Stomach (tissue), 9 donors: ENCODE results near the gene IGF2BP3. TPM values are rescaled to one million over a fixed set of nuclear protein-coding genes. Genes with fewer than 3 reads are reported as not detected.

Experiments used
- DNase-seq, 2 donors: peaks; one replicate each; pipeline versions ENCODE4 v3.0.0 to v3.0.0-alpha.2; 2013 to 2019
- H3K27ac ChIP-seq, 5 donors: fragments of 200-600 bp in 4 of 5; sonication (generic) in 4 of 5; one replicate each; pipeline ENCODE4 v1.5.1; 2013 to 2019; ENCODE audit warnings: mild to moderate bottlenecking in 1 of 5, moderate library complexity in 1 of 5
- H3K27me3 ChIP-seq, 3 donors: fragments of 200-600 bp; sonication (generic); one replicate each; pipeline ENCODE4 v1.5.1; 2017 to 2019; ENCODE audit warnings: mixed run types in 1 of 3
- H3K36me3 ChIP-seq, 4 donors: fragments of 200-600 bp; sonication (generic); 1 replicate in 3 of 4; 2 replicates in 1 of 4; pipeline ENCODE4 v1.5.1; 2016 to 2019
- H3K4me1 ChIP-seq, 4 donors: fragments of 200-600 bp; sonication (generic); one replicate each; pipeline ENCODE4 v1.5.1; 2016 to 2019
- H3K4me3 ChIP-seq, 4 donors: fragments of 200-600 bp; sonication (generic) in 3 of 4; one replicate each; pipeline ENCODE4 v1.5.1; 2016 to 2019; ENCODE audit warnings: mild to moderate bottlenecking in 1 of 4
- H3K9me3 ChIP-seq, 4 donors: fragments of 200-600 bp; sonication (generic); one replicate each; pipeline ENCODE4 v1.5.1; 2016 to 2019
- CTCF ChIP-seq, 7 experiments: fragments of 450-650 bp in 4 of 7; fragments of 200-600 bp in 3 of 7; sonication (generic) in 3 of 7; IDR thresholded peaks; one replicate each; pipeline ENCODE4 v1.5.1; 2016 to 2019; ENCODE audit warnings: antibody characterized with exemption in 7 of 7, control low read depth in 2 of 7, mild to moderate bottlenecking in 1 of 7
- EP300 ChIP-seq: sonication (generic); formaldehyde crosslinking; IDR thresholded peaks from one replicate; pipeline ENCODE4 v1.6.1; 2017; ENCODE audit warnings: antibody characterized with exemption
- POLR2A ChIP-seq, 4 donors: fragments of 450-650 bp; IDR thresholded peaks; one replicate each; pipeline ENCODE4 v1.6.1; 2016; ENCODE audit warnings: antibody characterized with exemption in 4 of 4, control low read depth in 2 of 4, mild to moderate bottlenecking in 1 of 4, moderate library complexity in 1 of 4
- POLR2AphosphoS5 ChIP-seq, 3 donors: sonication (generic); formaldehyde crosslinking; IDR thresholded peaks; one replicate each; pipeline ENCODE4 v1.6.1; 2016; ENCODE audit warnings: antibody characterized with exemption in 3 of 3
- WGBS, 5 donors: extraction: QIAGEN DNeasy Blood & Tissue Kit in 3 of 5; methylation state at CpG; one replicate each; pipeline versions ENCODE4 v1.1.5 to v1.1.7; 2013 to 2018; 5-methylcytosine and 5-hydroxymethylcytosine counted together
- intact Hi-C: fragments of 100-400 bp; cut with DNase I; formaldehyde crosslinking; loops from one replicate; pipeline ENCODE4 v1.15.1; 2023; ENCODE audit warnings: low total_unique reads
- polyA plus RNA-seq, 3 donors: library from polyadenylated mRNA; stranded (reverse); fragments of 200-250 nt; gene quantifications; one replicate each; pipeline ENCODE4 v1.2.3, GENCODE V29; 2013
- total RNA-seq, 5 donors: library from RNA; depleted of rRNA; stranded (reverse); fragments of >200 nt; gene quantifications; one replicate each; pipeline versions ENCODE4 v1.1.0 to v1.2.3, GENCODE V29; 2014 to 2016
- donor health status: healthy with polysubstance abuse.
- donor health status: Bipolar disorder and iron deficiency.
- donor health status: healthy.

IGF2BP3 gene
- total and polyA plus RNA-seq, 8 donors = 0.43 to 61.9 (median 5.2) TPM; not detected in 4

- Histone ChIP-seq H3K4me3 (no peak overlapping the region), H3K9me3 (no peaks in the 10 kb centered on the region), H3K27me3 (no peaks in the 10 kb centered on the region), H3K27ac (no peak overlapping the region), H3K4me1 (peaks cover 0 to 7% (median 0%) of the 10 kb centered on the region in 4 donors), H3K36me3 (no peaks in the 10 kb centered on the region)
- intact Hi-C loops = no loop called here
- no peak for DNase-seq
- TF ChIP-seq CTCF (IDR thresholded peaks at IDR 0.05) (no peak), POLR2AphosphoS5 (IDR thresholded peaks at IDR 0.05) (no peak), POLR2A (IDR thresholded peaks at IDR 0.05) (no peak), EP300 (no peak)
- 89 to 100% (median 100%) methylated on average over 1 of the region's 1 CpG for whole genome bisulfite sequencing, 5 donors
These were observed 82.7 kb downstream of the IGF2BP3 start for GRCh38 chr7:23387583-23387982.

GRCh38 chr7:23385140-23385539, 85.2 kb downstream of the IGF2BP3 start:
- Histone ChIP-seq H3K4me3 (no peak overlapping the region), H3K9me3 (no peaks in the 10 kb centered on the region), H3K36me3 (no peaks in the 10 kb centered on the region), H3K27me3 (peaks cover 0 to 5% (median 0%) of the 10 kb centered on the region in 3 donors), H3K27ac (no peak overlapping the region), H3K4me1 (no peaks in the 10 kb centered on the region)
- DNase-seq = no peak
- WGBS, 5 donors = 87 to 95% (median 93%) methylated on average over 1 of the region's 1 CpG
- intact Hi-C loops = no loop called here
- TF ChIP-seq CTCF (IDR thresholded peaks at IDR 0.05) (no peak), POLR2A (IDR thresholded peaks at IDR 0.05) (no peak), POLR2AphosphoS5 (IDR thresholded peaks at IDR 0.05) (no peak), EP300 (no peak)

- WGBS, 5 donors = 59 to 73% (median 69%) methylated on average over 2 of the region's 2 CpGs
- intact Hi-C loops = no loop called here
- Histone ChIP-seq H3K27me3 (peaks cover 0 to 5% (median 0%) of the 10 kb centered on the region in 3 donors), H3K4me1 (no peaks in the 10 kb centered on the region), H3K27ac (no peak overlapping the region), H3K36me3 (no peaks in the 10 kb centered on the region), H3K9me3 (no peaks in the 10 kb centered on the region), H3K4me3 (no peak overlapping the region)
- TF ChIP-seq CTCF (IDR thresholded peaks at IDR 0.05) (no peak), POLR2AphosphoS5 (IDR thresholded peaks at IDR 0.05) (no peak), POLR2A (IDR thresholded peaks at IDR 0.05) (no peak), EP300 (no peak)
- DNase-seq = no peak
These were observed 87.1 kb downstream of the IGF2BP3 start for GRCh38 chr7:23383225-23383624.

- 82 to 95% (median 89%) methylated on average over 3 of the region's 3 CpGs for WGBS, 5 donors
- DNase-seq = no peak
- Histone ChIP-seq H3K4me1 (no peaks in the 10 kb centered on the region), H3K9me3 (no peaks in the 10 kb centered on the region), H3K27me3 (peaks cover 0 to 5% (median 0%) of the 10 kb centered on the region in 3 donors), H3K27ac (no peak overlapping the region), H3K36me3 (no peaks in the 10 kb centered on the region), H3K4me3 (no peak overlapping the region)
- TF ChIP-seq EP300 (no peak), CTCF (IDR thresholded peaks at IDR 0.05) (no peak), POLR2A (IDR thresholded peaks at IDR 0.05) (no peak), POLR2AphosphoS5 (IDR thresholded peaks at IDR 0.05) (no peak)
- intact Hi-C loops = no loop called here
These were observed 89.3 kb downstream of the IGF2BP3 start for GRCh38 chr7:23380961-23381360.
